Erythroblast (primary cell): ENCODE measurements around the gene GMDS.

Source experiments
- GATA1 ChIP-seq: IDR thresholded peaks from 2 replicates; pipeline ENCODE4 v1.6.1; 2011; ENCODE audit warnings: low read depth, mild to moderate bottlenecking, control low read depth, low read length, moderate library complexity
- POLR2A ChIP-seq: IDR thresholded peaks from 2 replicates; pipeline ENCODE4 v1.6.1; 2011; ENCODE audit warnings: mild to moderate bottlenecking, low read length

- no peak for TF ChIP-seq POLR2A
- no peak for TF ChIP-seq GATA1
These were observed 506.2 kb downstream of the GMDS start for GRCh38 chr6:1739220-1739619.
